Renal cortex interstitium (tissue), 11 donors: ENCODE results near the gene PLEKHA5. TPM values are rescaled to one million over a fixed set of nuclear protein-coding genes. Genes with fewer than 3 reads are reported as not detected.

Experiments used
- DNase-seq, 11 donors: peaks; one replicate each; pipeline ENCODE4 v3.0.0-alpha.2; 2013; ENCODE audit warnings: low read depth in 9 of 11, low spot score in 4 of 11; ENCODE audit errors: extremely low read depth in 1 of 11
- polyA plus RNA-seq, 3 donors: library from polyadenylated mRNA; unstranded; fragments of 120-200 nt; gene quantifications; one replicate each; pipeline ENCODE4 v1.2.1, GENCODE V29; 2013; ENCODE audit not compliant: insufficient read length in 3 of 3

The PLEKHA5 gene
- polyA plus RNA-seq, 3 donors: 88.0 to 108 (median 102) TPM

DNA sequence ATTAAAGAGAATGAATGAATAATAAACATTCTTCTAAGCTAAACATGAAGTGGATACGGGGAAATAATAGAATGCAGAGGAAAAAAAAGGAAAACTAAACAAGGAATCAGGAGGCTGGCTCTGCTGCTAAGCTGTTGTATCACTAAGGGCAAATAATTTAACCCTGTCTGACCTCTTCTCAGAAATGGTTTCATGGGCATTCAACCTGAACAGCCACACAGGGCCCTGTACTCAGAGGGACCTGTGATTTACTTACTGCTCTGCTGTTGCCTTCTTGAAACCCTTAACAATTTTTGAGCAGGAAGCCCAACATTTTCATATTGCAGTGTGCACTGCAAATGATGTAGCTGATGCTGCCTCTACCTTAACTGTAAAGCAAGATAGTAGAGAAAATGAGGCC lies 14.2 kb upstream of the PLEKHA5 start:
- no peak for DNase-seq

DNA sequence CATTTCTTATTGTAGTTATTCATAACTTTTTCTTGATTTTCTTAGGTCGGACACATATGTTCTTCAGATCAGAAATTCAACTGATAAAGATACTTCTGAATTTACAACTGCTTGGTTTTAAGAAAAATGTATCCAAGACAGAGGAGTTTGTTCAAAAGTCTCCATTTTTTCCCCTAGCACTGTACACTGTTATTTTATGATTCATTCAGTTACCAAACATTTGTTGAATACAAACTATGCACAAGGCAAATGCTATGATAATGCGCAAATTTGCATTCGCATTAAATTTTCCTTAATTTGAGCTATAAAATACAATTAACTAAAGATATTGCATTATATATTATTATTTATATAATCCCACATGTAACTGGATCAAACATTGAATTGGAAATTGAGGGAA lies 10.1 kb upstream of the PLEKHA5 start:
- no peak for DNase-seq

DNA sequence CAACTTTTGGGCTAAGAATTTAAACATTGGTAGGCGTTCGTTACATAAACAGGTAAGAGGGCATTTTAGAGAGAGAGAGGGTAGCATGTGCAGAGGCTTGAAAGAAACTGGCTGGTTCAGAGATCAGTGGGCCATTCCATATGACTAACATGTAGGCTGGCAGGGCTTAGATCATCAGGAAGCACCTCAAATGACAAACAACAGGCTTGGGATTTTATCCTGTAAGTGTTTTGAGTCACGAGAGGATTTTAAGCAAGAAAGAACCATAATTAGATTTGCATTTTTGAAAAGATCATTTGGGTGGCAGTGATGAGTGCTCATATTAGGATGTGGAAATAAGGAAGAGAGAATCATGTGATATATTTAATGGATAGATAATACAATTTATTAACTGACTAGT lies 8.7 kb upstream of the PLEKHA5 start:
- no peak for DNase-seq

DNA sequence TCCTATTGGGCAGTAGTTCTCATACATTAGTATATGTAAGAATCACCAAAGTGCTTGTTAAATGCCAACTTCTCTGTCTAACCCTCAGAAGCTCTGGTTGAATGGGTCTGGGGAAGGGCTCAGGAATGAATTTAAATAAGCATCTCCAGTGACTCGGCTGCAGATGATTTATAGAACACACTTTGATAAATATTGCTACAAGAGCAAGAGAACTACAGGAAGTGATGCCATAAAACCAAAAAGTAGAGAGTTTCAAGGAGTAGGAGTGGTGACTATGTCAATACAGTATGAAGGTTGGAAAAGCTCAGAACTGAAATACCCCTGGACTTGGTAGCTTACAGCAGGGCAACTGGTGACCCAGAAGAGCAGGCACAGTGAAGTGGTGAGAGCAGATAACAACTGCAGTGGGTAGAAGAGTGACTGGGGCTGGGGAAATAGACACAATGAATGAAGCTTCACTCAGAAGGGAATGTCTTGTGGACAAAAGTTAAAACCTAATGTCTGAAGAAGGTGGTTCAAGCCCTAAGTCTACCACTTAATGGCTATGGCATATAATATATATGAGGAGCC lies 8.0 kb upstream of the PLEKHA5 start:
- DNase-seq: no peak

DNA sequence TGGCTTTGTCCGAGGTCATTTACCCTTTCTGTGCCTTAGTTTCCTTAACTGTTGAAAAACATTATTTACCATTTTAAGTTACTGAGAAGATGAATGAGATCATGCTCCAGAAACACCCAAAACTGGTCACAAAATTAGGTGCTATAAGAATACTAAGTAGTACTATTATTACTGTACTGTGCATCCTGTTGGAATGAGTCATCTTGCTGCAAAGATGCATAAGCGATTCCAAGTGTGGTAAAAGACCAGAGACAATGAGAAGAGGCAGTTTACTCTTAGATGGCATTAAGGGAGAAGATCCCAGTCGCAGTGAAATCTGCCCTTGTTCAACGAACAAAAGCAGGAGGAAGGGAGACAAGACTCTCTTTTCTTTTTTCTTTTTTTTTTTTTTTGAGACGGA lies 4.2 kb upstream of the PLEKHA5 start:
- no peak for DNase-seq

DNA sequence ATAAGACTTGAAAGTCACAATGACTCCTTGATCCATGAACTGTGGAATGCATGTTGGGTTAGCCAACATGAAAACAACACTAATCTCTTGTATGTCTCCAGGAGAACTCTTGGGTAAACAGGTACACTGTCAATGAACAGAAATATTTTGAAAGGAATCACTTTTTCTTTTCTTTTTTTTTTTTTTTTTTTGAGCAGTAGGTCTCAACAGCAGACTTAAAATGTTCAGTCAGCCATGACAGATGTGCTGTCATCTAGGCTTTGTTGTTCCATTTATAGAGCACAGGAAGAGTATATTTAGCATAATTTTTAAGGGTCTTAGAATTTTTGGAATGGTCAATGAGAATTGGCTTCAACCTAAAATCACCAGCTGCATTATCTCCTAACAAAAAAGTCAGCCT lies 2.3 kb upstream of the PLEKHA5 start:
- DNase-seq: no peak

DNA sequence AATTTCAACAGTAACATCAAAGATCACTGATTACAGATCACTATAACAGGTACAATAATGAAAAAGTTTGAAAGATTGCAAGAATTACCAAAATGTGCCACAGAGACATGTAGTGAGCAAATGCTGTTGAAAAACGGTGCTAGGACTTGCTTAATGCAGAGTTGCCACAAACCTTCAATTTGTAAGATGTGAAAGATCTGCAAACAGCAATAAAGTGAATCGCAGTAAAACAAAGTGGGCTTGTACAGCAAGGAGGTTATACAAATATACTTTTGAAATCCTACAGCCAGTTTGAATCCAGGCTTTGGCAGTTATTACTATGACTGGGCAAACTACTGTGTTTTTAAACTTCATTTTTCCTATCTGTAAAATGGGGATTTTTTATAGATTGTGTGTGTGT lies 1.0 kb upstream of the PLEKHA5 start:
- no peak for DNase-seq

DNA sequence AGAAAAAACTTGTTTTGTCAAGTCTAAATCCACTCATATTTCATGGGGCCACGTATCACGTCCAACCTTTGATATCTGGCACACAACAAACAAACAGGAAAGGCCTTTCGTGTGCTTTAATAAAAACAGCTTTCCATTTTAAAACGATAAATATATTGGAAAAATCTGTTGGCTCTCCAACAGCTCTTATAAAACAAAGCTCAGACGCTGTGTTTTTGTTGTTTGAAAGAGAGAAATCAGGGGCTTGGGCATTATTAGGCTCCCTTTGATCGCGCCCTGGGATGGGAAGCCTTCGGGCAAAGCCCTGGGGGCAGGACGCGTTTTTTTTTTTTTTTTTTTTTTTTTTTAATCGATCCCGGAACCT lies 429 bp upstream of the PLEKHA5 start:
- DNase-seq: peak in 6 of 11 donors; percentile 20 to 45 (median 30)

DNA sequence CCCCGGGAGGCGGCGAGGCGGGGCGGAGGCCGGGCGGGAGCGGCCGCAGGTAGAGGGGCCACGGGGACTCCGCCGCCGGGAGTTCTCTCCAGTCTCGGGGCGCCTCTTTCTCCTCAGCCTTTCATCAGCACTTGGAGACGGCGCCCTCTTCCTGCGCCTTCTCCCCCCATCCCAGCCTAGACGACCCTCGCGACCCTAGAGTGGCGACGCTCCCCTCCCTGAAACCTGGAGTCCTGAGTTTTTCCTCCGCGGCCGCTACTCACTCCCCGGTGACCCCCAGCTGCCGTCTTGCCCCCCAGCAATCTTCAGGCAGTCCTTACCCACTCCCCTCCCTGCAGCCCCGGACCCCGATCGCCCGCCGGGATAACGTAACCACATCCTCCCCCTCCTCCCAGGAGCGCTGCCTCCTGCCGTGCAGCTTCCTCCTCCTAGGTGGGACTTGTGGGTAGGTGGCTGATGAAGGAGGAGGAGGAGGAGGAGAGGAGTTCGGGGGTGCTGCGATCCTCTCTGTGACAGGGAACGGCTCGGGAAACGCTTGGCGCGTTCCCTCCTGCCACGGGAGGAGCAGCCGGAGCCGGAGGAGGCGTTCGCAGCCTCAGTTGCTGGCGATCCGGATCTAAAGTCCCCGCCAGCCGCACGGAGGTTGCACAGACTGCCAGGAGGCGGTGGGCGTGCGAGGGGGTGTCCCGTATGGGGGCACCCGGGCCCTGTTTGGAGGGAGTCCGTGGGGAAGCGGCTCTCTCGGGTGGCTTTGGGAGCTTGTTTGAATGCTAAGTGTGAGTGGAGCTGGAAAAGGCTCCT lies 891 bp downstream of the PLEKHA5 start:
- DNase-seq: peak in 10 of 11 donors; percentile 24 to 61 (median 36)

DNA sequence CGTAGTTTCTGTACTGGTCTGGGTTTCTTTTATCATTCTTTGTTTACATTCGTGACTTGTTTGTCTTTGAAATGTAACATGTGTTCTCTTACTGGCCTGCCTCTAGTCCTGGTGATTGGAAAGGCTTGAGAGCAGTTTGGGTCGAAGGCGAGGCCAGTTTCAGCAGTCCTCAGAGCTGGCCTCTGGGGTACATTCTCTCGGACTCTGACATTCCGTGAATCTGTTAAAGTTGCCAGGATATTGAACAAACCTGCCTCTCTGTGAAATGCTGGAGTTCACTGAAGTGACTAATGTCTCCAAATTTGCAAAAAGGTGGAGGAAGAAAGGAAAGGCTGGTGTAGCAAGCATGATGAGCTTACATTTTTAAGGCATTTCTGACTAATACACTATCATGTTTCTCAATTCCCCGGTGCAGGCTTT lies 1.5 kb downstream of the PLEKHA5 start:
- DNase-seq: peak in 10 of 11 donors; percentile 29 to 48 (median 34)

DNA sequence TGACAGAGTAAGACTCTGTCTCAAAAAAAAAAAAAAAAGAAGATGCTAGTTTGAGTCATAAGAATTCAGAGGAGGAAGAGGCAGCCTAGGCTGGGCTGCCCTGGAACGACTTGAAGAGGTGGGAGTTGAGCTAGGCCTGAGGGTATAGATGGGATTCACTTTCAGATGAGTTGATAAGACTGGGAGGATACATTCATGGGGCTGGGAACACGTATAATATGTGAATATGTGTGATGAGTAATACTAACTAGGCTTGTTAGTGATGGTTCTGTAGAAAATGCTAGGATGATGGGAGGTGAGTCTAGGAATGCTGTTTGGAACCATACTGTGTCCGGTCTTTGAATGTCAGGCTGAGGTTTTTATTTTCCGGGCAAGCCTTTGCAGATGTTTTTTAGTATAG lies 9.0 kb downstream of the PLEKHA5 start:
- no peak for DNase-seq

DNA sequence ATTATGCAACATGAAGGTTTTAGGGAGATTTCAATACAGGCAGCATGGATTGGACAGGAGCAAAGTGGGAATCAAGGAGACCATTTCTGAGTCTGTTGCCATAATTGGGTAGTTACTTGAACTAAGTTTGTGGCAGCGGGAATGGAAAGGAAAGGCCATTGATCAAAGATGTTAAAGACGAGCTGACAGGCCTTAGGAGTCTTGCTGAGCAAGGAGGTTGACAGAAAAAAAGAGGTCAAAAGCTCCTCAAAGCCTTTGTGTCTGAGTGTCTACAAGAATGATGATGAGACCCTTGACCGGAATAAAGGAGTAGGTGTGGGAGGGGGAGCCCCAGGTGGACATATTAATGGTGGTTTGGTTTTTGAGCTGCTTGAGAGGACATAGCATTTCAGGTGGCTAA lies 9.4 kb downstream of the PLEKHA5 start:
- DNase-seq: no peak

DNA sequence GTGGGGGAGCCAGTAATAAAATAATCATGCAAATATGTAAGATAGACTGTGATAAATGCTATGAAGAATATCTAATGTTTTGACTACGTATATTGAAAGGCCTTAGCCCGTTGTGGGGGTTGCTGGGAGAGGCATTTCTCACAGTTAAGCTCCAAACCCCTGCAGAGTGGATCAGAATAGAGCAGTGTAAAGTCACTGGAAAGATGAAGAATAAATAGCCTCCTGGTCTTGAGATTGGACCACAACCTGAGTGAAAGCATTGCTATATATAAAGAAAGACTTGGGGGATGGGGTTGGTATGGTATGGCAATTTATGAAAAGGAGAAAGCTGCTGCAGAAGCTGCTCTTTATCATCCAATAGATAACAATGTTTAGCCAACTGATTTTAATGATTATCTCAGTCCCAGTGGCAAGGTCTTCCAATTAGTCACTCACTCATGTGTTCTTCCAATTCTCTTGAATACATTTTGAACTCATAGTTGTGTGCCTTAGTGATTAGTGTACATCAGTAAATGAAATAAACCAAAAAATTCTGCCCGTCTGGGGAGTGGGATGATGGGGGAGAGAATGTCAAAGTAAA lies 10.2 kb downstream of the PLEKHA5 start:
- no peak for DNase-seq

DNA sequence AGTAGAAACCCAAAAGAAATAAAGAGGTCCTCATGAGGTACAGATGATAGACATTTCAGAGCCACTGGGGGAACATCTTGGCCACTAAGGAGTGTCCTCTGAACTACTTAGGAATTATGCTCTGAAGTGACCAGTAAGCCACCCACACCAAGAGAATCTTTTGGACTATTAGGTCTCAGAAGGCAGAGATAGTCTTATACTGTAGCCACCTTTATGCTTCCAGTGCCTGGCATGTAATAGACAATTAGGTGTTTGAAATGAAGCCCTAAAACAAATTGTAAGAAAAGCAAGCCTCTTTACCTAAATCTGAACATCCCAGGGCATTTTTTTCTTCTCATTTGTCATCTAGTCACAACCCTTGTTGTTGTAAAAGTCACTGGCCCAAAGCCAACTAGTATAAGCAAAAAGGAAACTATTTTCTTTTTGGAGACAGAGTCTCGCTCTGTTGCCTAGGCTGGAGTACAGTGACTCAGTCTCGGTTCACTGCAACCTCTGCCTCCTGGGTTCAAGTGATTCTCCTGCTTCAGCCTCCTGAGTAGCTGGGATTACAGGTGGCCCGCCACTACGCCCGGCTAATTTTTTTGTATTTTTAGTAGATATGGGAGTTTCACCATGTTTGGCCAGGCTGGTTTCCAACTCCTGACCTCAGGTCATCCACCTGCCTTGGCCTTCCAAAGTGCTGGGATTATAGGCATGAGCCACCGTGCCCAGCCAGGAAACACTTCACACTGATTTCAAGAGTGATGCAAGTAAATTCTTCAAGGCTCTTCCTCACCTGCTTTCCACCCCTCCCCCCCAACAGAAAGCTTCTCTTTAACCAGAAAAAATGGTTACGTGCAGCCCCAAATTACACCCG lies 11.1 kb downstream of the PLEKHA5 start:
- no peak for DNase-seq

DNA sequence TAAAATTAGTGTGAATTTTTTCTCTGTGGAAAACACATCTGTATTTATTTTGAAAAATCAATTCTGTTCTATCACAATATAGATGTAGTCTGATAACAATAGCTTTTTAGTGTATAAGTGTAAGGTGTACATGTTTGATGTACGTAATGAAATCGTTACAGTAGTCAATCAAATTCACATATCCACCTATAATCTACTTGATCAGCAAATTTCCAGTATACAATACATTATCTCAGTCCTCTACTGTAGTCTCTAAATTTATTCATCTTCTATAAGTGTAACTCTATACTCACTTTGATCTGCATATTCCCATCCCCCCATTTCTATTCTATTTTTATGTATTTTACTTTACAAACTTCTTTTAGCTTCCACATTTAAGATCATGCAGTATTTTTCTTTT lies 13.0 kb downstream of the PLEKHA5 start:
- DNase-seq: no peak

DNA sequence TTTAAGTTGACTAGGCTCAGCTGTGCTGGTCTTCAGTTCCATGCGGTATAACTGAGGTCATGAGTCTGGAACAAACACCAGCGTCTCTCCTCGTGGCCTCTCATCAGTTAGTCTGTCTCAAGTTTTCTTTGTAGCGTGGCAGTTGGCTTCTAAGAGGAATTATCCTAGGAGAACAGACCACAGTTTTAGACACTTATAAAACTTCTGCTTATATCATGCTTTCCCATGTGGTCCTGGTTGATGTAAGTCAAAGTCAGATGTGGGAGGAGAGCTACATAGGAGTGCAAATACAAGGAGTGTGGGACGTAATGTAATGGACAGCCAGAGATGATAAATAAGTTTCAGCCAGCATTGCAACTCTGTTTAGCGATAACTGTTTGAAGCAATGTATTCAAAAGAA lies 14.8 kb downstream of the PLEKHA5 start:
- DNase-seq: no peak

DNA sequence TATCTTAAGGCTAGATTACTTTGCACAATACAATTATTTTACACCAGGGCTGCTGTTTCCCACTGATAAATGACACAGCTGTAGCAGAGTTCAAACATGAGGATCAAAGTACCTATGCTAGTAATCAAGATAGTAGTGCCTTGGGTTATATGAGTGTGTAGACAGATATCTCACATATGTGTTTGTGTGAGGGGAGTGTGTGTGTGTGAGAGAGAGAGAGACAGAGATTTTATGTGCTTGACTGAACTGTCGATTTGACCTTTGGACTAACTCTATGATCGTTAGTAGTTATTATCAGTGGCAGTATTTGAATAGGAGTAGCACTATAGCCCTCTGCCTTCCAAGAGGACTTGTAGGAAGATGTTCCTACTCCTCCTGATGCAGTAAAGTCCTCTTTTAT lies 15.5 kb downstream of the PLEKHA5 start:
- DNase-seq: no peak

DNA sequence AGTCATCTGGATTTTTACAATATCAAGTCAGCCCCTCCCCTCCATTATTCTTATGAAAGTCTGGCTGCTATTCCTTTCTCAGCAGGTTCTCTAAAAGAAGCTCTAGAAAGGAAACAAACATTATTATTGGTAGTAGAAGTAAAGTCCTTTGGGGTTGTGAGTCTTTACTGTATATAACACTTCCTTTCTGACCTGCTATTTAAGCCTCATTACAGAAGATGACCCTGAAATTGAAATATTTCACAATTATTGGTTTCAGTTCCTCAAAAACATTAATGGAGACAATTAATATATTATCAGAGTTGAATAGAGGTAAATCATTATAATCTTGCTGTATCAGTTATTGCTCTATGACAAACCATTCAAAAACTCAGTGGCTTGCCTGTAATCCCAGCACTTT lies 19.3 kb downstream of the PLEKHA5 start:
- no peak for DNase-seq

DNA sequence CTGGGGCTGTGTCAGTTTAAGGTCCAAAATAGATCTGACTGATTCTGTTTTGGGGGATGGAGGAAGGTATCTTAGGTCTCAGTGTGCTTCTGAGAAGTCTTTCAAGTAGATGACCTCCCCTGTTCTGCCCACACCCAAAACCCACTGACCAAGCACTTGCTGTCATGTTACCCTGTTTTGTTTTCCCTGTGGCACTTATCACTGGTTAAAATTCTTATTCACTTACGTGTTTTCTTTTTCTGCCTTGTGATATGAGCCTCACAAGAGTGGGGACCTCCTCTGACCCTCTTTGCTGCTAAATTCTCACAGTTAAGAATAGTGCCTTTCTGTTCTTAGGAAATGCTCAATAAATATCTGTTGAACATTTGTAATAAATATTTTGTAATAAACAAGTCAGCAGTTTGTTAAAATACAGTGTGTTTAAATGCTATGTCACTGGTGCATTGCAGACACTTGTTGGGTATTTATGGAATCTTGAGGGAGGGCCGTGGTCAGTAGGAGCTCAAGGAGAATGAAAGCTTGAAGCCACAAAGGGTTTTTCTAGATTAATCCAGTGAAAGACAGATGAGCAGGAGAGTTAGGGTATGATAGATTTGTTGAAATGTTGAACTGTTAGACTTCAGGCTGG lies 20.9 kb downstream of the PLEKHA5 start:
- DNase-seq: no peak
